Measurements from ENCODE around the gene ZNF664. TPM values are rescaled to one million over a fixed set of nuclear protein-coding genes. Genes with fewer than 3 reads are reported as not detected.

ZNF664 gene
- total RNA-seq: 10 to 100 TPM; 36.7 to 53.4 (median 49.7) TPM
- 10 to 100 TPM; 12.0 to 21.6 (median 13.9) TPM for polyA plus RNA-seq
- long read RNA-seq, donor 1, full-length matches to known transcripts: 8 of 15 reads
- long read RNA-seq, donor 1, partial matches to known transcripts: 0 of 15 reads
- long read RNA-seq, donor 1, other reads (novel, unspliced or antisense): 7 of 15 reads
- long read RNA-seq, donor 2, full-length matches to known transcripts: 13 of 13 reads
- long read RNA-seq, donor 2, partial matches to known transcripts: 0 of 13 reads
- long read RNA-seq, donor 2, other reads (novel, unspliced or antisense): 0 of 13 reads

GRCh38 chr12:123972457-123973401 is at the start of gene ZNF664, which contains the start of gene CCDC92:
TSS of gene ZNF664 (plus strand) at chr12:123973215. CDS start at chr12:124012145, 38,930 bp downstream.
TSS of gene CCDC92 (minus strand) at chr12:123972831. CDS start at chr12:123944305, 28,526 bp downstream.
- Histone ChIP-seq H3K36me3 (peaks cover 0 to 25% (median 3%) of the 10 kb centered on the region in 6 donors), H3K4me3 (peak within 1 kb of the TSS; percentile 84 to 99 (median 92)), H3K27ac (peak within 1 kb of the TSS; percentile 79 to 92 (median 86)), H3K27me3 (replicated peaks in 1 of 7) (peaks cover 0 to 5% (median 0%) of the 10 kb centered on the region in 7 donors), H3K4me1 (peaks cover 0 to 46% (median 27%) of the 10 kb centered on the region in 6 donors), H3K9me3 (no peaks in the 10 kb centered on the region)
- intact Hi-C loops (cut with DNase I; ENCODE audit: low total_unique reads): no loop called here
- DNase-seq: peak; percentile 99
- TF ChIP-seq CTCF (IDR thresholded peaks at IDR 0.05 in 8 of 11, conservative IDR thresholded peaks at IDR 0.05 in 3 of 11) (peak in 2 of 11 experiments; percentile 29 to 43), POLR2A (IDR thresholded peaks at IDR 0.05) (peak in 1 of 3 donors; percentile 39), POLR2AphosphoS5 (IDR thresholded peaks at IDR 0.05) (peak; percentile 72 to 86 (median 85))
- WGBS, 5 donors: 0 to 1% (median 0%) methylated on average over 28 to 136 of the region's 138 CpGs; no CpG with 5 or more reads in 1 of the 5 donors

- WGBS, 5 donors: 66 to 73% (median 66%) methylated on average over 7 of the region's 7 CpGs
- Histone ChIP-seq H3K36me3 (no peaks in the 10 kb centered on the region), H3K4me3 (no peak overlapping the region), H3K9me3 (no peaks in the 10 kb centered on the region), H3K4me1 (peaks cover 0 to 8% (median 0%) of the 10 kb centered on the region in 6 donors), H3K27ac (no peak overlapping the region), H3K27me3 (replicated peaks in 1 of 7) (peaks cover 0 to 20% (median 0%) of the 10 kb centered on the region in 7 donors)
- intact Hi-C loops (cut with DNase I; ENCODE audit: low total_unique reads): no loop called here
- no peak for TF ChIP-seq POLR2A (IDR thresholded peaks at IDR 0.05)
- TF ChIP-seq POLR2AphosphoS5 (IDR thresholded peaks at IDR 0.05): no peak
- no peak for TF ChIP-seq CTCF (IDR thresholded peaks at IDR 0.05 in 8 of 11, conservative IDR thresholded peaks at IDR 0.05 in 3 of 11)
- peak; percentile 56 for DNase-seq
Observed at GRCh38 chr12:123923927-123924326, 49.1 kb upstream of the ZNF664 start.

- 85 to 94% (median 91%) methylated on average over 4 of the region's 4 CpGs for WGBS, 5 donors
- peaks cover 0 to 20% (median 0%) of the 10 kb centered on the region in 7 donors for H3K27me3 ChIP-seq (replicated peaks in 1 of 7)
- DNase-seq: no peak
- intact Hi-C loops (cut with DNase I; ENCODE audit: low total_unique reads): no loop called here
- no peak overlapping the region for H3K27ac ChIP-seq
- no peak for TF ChIP-seq CTCF (IDR thresholded peaks at IDR 0.05 in 8 of 11, conservative IDR thresholded peaks at IDR 0.05 in 3 of 11)
- TF ChIP-seq POLR2A (IDR thresholded peaks at IDR 0.05): no peak
- no peak for TF ChIP-seq POLR2AphosphoS5 (IDR thresholded peaks at IDR 0.05)
- H3K9me3 ChIP-seq: no peaks in the 10 kb centered on the region
- no peak overlapping the region for H3K4me3 ChIP-seq
- H3K4me1 ChIP-seq: peaks cover 0 to 8% (median 0%) of the 10 kb centered on the region in 6 donors
- no peaks in the 10 kb centered on the region for H3K36me3 ChIP-seq
Observed at GRCh38 chr12:123924539-123924938, 48.5 kb upstream of the ZNF664 start.

All from spleen (tissue), 13 donors.